Caki2 (cell line): Measurements from ENCODE around the gene SSH2. TPM values are rescaled to one million over a fixed set of nuclear protein-coding genes. Genes with fewer than 3 reads are reported as not detected.

Source experiments
- DNase-seq: peaks from one replicate; pipeline ENCODE4 v3.0.0-alpha.2; 2015; ENCODE audit warnings: low read depth
- in situ Hi-C: cut with HindIII; loops from 2 replicates; pipeline ENCODE4 v1.10.0; 2016; ENCODE audit warnings: low sequenced_read_pairs, low pct_unique_long_range_greater_than_20kb, mixed read lengths
- total RNA-seq: library from RNA; depleted of rRNA; stranded (reverse); fragments of >200 nt; shearing (Covaris generic); gene quantifications from 2 replicates; pipeline ENCODE4 v1.2.3, GENCODE V29; 2014; ENCODE audit warnings: low replicate concordance

SSH2 gene
- total RNA-seq, 1 experiment from 2014 or later: 28.6 TPM

- no peak for DNase-seq
- in situ Hi-C loops: no loop called here
Measured at GRCh38 chr17:29855686-29856085, 74.3 kb downstream of the SSH2 start.

GRCh38 chr17:29848737-29849136 is 81.3 kb downstream of the SSH2 start:
- DNase-seq: peak; percentile 31
- in situ Hi-C loops: no loop called here

DNA sequence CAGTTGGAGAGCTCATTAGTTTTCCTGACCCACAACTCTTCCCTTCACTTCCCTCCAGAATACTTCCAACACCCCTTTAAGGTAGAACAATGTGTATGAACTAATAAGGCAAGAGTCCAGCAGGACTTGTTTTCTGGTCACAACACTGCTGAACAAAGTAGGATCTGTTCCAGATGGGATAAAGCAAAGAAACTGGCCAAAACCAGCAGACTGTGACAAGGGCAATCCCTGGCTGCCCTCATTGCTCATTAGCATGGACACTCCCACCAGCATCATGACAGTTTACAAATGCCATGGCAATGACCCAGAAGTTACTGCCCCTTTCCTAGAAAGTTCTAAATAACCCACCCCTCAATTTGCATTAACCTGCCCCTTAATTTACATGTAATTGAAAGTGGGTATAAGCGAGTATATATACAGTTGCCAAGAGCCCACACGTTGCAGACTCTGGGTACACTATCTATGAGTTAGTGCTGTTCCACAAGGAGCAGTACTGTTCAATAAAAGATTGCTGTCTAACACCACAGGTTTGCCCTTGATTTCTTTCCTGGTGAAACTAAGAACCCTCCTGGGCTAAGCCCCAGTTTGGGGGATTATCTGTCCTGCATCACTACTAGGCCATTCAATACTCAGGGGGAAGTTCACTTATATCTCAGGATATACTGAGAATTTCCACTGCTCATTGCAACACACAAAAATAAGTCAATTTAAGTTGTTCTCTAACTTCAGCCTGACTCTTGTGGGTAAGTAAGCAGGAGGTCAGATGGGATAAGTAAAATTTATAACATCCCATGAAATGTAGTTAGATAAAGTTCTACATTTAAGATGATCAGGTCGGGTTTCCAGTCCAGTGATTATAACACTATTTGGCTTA is 82.3 kb downstream of the SSH2 start:
- in situ Hi-C loops: no loop called here
- peak; percentile 87 for DNase-seq

DNA sequence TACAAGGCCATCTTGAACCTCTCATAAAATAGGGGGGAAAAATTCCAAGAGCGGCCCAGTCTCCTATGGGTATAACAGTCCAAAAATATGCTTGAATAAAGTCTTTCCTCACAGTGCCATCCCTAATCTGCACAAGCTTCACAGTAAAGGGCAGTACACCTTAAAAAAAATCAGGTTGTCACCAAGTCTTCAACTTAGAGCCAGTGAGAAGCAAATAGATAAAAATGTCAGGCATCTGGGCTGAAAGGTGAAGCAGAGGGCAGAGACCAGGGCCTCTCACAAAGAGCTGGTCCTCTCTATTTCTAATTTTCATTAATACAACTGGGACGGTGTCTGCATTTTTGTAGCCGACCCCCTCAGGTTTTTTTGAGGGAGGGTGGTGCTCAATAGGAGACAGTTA is 82.9 kb downstream of the SSH2 start:
- in situ Hi-C loops: no loop called here
- no peak for DNase-seq

GRCh38 chr17:29846298-29846697 is 83.7 kb downstream of the SSH2 start:
- in situ Hi-C loops: no loop called here
- DNase-seq: no peak

GRCh38 chr17:29844339-29845048 is 85.5 kb downstream of the SSH2 start:
- in situ Hi-C loops: no loop called here
- peak; percentile 14 for DNase-seq

DNA sequence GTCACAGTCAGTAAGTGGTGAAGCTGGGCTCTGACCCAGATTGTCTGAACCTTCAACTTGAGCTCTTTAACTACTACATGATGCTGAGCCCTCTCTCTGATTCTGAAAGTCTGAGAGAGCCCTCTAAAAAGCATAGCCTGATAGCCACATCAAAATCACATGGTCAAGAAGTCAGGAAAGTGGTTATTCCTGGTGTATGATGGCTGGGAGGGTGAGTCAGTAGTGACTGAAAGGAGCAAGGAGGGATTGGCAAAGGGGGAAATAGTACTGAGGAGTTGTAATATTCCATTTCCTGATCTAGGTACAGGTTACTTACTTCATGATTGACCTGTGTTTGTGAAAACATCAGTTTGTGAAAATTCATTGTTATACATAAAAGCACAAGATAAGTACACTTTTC is 89.1 kb downstream of the SSH2 start:
- peak; percentile 54 for DNase-seq
- in situ Hi-C loops: no loop called here

DNA sequence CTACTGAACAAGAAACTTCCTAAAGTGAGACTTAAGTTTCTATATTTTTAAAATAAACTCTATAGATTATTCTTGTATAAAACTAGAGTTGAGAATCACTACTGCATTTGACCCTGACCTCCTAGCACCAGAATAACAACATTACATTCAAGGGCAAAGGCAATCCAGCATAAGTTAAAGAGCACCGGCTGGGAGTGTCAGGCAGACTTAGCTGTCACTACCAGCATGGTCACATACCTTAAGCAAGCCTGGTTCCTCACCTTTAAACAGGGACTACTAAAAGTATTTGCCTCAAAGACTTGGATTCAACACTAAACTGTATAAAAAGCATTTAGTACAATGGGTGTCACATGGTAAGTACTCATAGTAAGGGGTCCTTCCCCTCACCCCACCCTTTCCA is 90.4 kb downstream of the SSH2 start:
- no peak for DNase-seq
- in situ Hi-C loops: no loop called here

DNA sequence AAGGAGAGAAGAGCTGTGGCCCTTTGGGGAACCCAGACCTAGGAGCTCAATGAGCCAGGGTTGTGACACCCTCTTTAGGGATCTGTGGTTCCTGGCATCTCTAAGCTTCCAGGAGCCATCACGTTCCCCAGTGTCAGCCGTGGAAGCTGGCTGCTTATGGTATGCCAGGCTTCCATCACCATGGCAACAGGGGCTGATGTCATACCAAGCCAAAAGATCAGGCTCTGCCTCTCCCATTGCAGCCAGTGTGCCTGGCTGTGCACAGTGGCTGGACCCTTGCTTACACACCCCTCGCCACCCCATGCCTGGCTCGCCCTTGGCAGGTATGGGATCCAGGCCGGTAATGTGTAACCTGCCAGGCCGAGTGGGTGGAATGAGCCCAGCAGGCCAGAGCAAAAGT is 91.1 kb downstream of the SSH2 start:
- in situ Hi-C loops: no loop called here
- no peak for DNase-seq

GRCh38 chr17:29837531-29837930 is 92.5 kb downstream of the SSH2 start:
- in situ Hi-C loops: no loop called here
- no peak for DNase-seq

GRCh38 chr17:29836643-29837042 is 93.4 kb downstream of the SSH2 start:
- DNase-seq: peak; percentile 45
- in situ Hi-C loops: no loop called here

DNA sequence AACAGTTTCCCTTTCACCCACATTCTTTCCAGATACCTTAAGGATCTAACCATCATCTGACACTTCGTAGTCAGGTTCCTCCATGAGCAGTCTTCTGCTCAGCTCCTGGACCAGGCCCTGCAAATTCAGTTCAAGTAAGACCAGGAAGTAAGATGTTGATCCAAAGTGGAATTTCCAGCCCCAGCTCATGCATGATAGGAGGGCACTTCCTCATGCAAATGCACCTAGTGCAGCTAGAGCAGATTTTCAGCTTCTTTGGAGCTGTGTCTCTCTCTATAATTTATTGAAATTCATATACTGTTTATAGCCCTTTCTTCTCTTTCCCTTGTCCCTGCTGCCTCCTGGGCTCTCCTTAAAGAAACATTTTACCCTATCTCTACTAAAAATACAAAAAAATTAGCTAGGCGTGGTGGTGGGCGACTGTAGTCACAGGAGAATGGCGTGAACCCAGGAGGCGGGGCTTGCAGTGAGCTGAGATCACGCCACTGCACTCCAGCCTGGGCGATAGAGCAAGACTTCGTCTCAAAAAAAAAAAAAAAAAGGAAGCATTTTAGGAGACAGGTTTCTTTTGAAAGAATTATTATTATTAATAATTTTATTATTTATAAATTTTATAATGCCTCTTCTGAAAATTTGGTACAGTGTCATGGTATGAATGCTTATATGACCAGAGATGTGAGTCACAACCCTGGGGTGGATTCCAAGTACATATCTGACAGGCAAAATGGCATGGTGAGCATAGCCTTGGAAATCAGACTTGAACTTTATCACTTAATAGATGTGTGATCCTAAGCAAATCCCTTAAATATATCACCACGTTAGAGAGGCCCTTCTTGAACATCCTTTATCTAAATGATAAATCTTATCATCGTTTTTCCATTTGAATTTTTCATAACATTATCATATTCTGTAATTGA is 94.3 kb downstream of the SSH2 start:
- in situ Hi-C loops: no loop called here
- DNase-seq: peak; percentile 73

DNA sequence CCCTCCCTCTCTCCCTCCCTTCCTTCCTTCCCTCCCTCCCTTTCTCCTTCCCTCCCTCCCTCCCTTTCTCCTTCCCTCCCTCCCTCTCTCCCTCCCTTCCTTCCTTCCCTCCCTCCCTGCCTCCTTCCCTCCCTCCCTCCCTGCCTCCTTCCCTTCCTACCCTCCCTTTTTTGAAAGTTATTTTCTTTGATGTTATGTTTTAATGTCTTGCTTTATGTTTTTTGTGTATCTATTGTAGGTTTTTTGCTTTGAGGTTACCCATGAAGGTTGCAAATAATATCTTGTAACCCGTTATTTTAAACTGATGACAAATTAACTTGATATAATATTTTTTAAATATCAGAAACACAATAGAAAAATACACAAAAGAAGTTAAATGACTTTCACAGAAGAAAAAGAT is 96.2 kb downstream of the SSH2 start:
- in situ Hi-C loops: no loop called here
- DNase-seq: no peak

GRCh38 chr17:29828676-29829284 is 101.2 kb downstream of the SSH2 start:
- in situ Hi-C loops: no loop called here
- no peak for DNase-seq

GRCh38 chr17:29827179-29827578 is 102.8 kb downstream of the SSH2 start:
- in situ Hi-C loops: no loop called here
- DNase-seq: no peak

GRCh38 chr17:29826114-29826692 is 103.8 kb downstream of the SSH2 start:
- in situ Hi-C loops: no loop called here
- DNase-seq: no peak

GRCh38 chr17:29825604-29826003 is 104.4 kb downstream of the SSH2 start:
- in situ Hi-C loops: no loop called here
- no peak for DNase-seq

- in situ Hi-C loops: no loop called here
- no peak for DNase-seq
Measured at GRCh38 chr17:29821897-29822296, 108.1 kb downstream of the SSH2 start.
